H4 (cell line): ENCODE data around the gene SAMSN1. TPM values are rescaled to one million over a fixed set of nuclear protein-coding genes. Genes with fewer than 3 reads are reported as not detected.
"Not testable (repeated sequence)": the region's sequence is repeated elsewhere in the genome, so short reads cannot be mapped to it uniquely, and the experiment has no call there.

Experiments used
- DNase-seq: peaks from one replicate; pipeline ENCODE4 v3.0.0-alpha.2; 2015; ENCODE audit warnings: low spot score
- total RNA-seq: library from RNA; depleted of rRNA; stranded (reverse); fragments of >200 nt; shearing (Covaris generic); gene quantifications from 2 replicates; pipeline ENCODE4 v1.2.3, GENCODE V29; 2014

The SAMSN1 gene
- total RNA-seq, 1 experiment from 2014 or later = 0.58 TPM

DNA sequence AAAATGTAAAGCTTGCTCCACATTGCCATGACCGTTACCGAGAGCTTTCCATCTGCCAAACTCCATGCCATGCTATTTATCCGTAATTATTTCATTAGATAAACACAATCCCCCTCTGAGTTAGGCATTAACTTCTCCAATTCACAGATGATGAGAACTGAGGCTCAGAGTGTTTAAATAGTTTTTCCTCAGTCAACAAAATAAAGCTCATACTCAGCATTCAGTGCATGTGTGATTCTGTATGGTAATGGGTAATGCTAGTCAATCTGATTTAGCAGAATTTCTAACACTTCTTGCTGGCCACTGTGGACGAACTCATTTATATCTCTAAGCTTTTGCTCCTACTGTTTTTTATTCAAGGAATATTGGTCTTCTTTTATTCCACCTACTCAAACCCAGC lies 17.3 kb downstream of the SAMSN1 start:
- DNase-seq = no peak

DNA sequence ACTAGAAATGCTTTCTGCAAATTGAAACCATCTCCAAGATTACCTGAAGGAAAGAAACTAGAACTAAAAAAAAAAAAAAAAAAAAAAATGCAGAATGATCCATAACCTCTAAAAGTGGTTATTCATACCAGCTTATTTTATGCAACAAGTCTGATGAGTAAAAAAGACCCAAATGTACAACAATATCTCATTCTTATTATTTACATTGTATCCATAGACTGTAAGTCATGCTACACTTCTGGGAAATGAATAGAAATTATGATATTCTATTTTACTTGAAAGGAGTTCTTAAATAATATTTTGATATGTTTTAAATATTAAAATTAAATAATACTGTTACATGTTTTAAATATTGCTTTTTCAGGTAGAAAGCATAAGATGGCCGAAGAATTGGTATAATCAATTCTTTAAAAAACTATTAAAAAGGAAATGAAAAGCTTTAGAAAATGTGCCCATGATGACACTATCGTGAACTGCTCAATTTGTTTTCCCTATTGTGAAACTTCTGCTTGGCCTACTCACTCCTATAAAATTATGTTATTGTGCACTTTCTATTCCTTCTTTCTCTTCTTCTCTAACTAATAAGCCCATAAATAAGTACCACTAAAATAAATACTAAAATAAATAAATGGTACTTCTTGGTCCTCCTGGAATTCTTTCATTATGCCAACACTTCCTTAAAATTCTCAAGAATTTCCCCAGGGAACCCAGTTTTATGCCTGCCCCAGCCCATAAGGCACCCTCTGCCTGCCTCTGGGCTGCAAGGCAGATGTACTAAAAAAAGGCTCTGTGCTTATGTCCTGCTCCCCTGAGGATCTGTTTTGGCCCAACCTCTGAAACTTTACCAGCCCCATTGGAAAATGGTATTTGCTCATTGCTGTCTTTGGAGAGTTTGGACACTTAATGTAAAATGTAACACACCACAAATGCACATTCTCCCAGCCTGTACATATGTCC lies 18.1 kb downstream of the SAMSN1 start:
- no peak for DNase-seq

DNA sequence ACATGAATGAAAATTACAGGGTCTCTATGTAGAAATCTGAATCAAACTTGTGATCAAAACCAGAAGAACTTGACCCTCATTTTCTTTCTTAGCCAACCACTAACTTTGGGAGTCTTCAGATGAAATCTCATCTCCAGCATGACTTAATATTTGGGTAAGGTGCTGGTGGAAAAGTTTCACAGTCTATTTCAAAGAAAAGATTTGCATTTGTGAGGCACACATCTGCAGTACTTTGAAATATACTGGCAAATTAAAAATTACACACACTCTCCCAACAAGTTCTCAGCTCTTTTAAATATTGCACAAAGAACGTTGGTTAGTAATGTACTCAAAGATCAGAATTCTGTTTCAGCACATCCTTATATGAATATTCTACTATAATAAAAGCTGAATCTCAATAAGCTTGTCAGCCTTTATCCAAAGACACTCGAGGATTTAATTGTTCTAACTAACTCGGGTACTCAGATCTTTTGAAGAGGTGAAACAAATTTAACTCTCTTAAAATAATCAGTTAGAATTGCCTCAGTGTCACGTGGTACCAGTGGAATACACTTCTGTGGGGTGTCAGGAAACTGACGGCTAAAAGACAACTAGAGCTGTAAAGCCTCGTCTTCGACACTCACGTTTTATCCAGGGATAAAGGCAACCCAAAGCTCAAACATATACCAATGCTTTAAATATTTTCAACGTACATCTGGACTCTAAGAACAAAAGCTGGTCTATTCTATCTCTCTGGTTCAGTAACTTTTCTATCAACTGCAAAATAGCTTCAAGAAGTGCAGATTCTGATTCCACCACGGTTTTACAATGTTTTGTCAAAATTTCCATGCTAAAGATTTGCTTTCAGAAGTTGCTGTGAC lies 19.0 kb downstream of the SAMSN1 start:
- no peak for DNase-seq

DNA sequence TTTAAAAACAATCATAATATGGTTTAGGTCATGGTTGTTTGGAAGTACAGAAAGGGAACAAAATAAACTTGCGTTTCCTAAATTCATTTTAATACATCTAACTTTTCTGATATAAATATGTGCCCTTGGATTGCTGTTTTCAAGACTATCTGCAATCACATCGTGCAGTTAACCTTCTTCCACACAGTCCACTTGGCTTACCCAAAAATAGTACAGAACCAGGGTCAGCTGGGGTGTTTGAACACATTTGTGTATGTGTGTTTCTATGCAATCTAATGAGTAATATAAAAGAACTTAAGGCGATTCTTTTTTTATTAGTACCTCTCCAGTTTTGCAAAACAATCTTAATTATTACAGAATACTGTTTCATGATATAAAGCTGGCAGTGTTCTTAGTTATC lies 19.9 kb downstream of the SAMSN1 start:
- no peak for DNase-seq

DNA sequence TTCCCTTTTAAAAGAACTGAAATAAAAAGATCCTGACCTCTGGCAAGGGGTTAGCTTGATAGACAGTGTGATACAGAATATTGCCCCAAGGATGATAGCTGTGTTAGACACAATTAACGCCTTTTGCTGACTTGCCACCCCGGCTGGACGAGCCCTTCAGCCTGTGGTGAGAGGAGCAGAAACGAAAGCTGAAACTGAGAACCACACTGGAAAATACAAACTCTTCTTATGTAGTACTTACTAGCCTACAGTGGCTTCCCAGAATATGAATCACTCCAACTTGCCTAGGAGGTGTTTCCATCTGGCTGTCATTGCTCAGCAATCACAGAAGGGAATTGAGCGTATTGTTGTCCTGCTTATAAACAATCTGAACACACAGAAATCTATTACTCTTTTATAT lies 22.9 kb downstream of the SAMSN1 start:
- peak; percentile 8 for DNase-seq

DNA sequence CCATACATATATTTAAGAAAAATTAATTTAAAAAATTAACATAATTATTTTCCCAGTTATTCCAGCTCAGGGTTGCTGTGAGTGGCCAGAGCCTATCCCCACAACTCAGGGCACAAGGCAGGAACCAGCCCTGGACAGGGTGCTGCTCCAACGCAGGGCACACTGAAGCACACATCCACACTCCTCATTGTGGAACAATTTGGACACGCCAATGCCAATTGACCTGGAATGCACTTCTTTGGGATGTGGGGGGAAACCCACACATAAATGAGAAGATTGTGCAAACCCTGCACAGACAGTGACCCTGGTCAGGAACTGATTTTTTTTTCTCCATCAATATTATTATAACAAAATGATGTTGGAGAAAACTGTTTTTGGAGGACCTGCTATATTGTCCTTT lies 23.4 kb downstream of the SAMSN1 start:
- DNase-seq = no peak

DNA sequence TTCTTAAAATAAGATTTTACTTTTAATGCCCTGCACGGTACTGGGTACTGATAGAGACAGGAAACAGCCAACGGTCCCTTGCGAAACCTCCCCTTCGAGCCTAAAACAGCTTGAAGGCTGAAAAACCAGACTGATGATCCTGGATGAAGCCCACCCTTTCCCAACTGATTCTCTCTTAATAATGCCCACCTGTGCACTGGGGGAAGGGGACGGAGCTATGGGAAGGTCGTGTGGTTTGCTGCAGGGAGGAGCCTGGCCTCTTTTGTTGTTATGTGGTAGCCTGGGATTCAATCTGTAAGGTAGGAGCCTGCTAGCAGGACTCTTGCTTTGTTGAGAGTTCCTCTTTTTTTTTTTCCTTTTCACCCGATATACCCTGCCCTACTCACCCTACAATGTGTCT lies 25.6 kb downstream of the SAMSN1 start:
- no peak for DNase-seq

DNA sequence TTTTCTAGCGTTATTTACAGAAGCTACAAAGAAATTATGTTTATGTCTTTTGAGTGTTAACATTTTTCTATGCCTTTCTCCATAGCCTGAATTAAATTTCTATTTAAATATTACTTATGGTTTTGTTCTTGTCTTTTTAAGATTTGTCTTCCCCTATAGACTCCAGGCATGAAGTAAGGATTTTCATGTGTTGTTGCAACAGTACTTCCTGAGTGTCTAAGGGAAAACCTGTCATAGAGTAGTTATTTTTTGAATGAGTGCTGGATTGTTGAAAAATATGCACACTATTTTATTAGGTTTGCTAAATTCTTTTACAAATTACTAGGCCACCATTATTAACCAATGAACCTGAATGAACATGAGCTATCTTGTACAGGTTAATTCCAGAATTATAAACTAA lies 27.1 kb downstream of the SAMSN1 start:
- DNase-seq = no peak

DNA sequence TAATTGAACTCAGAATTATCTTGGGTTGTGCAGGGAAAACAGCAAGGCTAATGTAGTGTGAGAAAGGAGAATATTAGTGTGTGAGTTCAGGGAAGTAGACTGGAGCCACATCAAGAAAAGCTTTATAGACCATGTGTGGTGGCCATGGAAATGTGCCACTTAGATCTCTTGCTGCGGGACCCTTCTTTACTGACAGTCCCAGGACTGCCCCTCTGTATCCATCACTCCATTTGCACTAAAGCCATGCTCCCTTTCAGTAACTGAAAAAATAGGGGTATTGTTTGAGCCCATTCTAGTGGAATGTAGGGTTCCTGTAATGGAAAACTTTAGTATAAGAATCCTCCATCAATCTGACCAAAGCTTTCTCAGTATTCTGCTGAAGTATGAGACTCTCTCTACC lies 32.3 kb downstream of the SAMSN1 start:
- DNase-seq = no peak

DNA sequence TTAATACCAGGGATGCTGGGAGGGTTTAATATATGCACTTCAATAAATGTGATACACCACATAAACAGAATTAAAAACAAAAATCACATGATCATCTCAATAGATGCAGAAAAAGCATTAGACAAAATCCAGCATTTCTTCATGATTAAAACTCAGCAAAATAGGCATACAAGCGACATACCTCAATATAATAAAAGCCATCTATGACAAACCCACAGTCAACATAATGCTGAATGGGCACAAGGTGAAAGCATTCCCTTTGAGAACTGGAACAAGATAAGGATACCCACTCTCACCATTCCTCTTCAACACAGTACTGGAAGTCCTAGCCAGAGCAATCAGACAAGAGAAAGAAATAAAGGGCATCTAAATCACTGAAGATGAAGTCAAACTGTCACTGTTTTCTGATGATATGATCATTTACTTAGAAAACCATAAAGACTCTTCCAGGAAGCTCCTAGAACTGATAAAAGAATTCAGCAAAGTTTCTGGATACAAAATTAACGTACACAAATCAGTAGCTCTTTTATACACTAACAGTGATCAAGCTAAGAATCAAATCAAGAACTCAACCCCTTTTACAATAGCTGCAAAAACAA lies 39.2 kb downstream of the SAMSN1 start:
- DNase-seq = not testable (repeated sequence)

DNA sequence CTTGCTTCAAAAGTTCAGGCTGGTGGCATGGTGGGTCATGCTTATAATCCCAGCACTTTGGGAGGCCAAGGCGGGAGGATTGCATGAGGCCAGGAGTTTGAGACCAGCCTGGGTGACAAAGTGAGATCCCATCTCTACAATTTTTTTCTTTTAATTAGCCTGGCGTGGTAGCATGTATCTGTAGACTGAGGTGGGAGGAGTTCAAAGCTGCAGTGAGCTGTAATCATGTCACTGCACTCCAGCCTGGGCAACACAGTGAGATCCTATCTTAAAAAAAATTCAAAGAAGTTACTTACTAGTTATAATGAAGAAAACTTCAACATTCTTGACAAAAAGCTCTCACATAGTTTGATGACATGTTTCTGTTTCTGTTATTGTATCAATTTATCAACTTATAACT lies 45.2 kb downstream of the SAMSN1 start:
- no peak for DNase-seq

DNA sequence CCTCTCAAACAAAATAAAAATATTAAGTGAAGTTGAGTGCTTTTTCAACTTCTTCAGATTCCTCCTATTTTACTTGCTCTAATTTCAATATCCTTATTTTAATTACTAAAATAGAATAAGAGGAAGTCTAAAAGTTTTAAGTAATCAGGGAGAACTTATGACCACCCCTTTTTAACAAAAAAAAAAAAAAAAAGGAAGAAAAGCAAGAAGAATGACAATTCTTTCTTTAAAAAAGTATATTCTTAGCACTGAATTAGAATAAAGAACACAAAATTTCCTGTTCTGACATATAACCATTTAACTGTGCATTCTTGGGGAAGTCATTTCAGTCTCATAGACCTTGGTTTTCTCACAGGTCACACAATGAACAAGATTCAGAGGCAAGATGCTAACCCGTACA lies 46.8 kb downstream of the SAMSN1 start:
- DNase-seq = no peak

DNA sequence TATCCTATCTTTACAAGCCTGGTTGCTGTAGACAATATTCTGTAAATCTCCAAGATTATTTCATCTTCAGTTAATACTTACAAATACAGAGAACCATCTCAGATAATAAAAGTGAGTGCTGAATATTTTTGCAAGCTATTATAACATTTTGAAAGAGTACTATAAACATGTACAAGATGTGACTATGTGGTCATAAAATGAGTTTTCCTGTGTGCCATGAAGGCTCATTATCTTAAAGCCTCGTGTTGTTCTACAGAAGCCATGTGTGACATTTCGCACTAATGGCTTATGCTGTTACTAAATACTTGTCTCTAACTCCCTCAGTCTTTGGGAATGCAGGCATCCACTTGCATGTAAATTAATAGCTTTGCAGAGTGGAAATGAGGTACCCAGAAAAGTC lies 48.3 kb downstream of the SAMSN1 start:
- DNase-seq = no peak

DNA sequence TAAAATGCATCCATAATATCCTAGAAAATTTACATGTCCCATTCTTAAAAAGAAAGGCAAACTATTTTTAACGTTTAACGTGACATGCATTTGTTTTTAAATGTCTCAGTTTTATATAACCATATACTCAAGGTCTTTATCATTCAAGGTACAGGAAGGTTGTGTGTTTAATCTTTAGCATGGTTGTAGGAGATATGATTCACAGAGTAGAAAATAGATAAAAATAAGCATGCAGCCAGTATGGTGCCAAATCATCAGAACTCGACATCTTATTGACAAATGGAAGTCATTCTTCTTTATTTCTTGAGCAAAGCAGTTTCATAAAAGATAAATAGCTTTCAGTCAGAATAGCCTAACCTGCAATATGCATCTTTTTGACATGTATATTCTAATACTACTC lies 51.0 kb downstream of the SAMSN1 start:
- DNase-seq = no peak

DNA sequence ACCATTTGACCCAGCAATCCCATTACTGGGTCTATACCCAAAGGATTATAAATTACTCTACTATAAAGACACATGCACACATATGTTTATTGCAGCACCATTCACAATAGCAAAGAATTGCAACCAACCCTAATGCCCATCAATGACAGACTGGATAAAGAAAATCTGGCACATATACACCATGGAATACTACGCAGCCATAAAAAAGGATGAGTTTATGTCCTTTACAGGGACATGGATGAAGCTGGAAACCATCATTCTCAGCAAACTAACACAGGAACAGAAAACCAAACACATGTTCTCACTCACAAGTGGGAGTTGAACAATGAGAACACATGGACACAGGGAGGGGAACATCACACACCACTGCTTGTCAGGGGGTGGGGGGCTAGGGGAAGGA lies 51.9 kb downstream of the SAMSN1 start:
- DNase-seq = not testable (repeated sequence)

DNA sequence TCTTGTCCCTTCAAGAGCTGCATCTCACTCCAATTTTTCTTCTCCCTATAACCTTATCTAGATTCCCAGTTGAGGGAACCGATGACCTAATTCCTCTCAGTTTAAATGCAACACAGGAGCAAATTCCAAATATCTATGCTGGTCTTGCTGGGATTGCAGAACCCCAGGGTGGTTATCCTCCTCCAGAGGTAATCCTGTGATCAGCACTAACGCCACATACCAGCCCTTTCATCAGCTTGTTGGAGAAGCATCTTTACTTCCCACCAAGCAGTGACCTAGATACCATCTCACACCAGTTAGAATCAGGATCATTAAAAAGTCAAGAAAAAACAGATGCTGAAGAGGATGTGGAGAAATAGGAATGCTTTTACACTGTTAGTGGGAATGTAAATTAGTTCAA lies 52.4 kb downstream of the SAMSN1 start:
- DNase-seq = no peak

DNA sequence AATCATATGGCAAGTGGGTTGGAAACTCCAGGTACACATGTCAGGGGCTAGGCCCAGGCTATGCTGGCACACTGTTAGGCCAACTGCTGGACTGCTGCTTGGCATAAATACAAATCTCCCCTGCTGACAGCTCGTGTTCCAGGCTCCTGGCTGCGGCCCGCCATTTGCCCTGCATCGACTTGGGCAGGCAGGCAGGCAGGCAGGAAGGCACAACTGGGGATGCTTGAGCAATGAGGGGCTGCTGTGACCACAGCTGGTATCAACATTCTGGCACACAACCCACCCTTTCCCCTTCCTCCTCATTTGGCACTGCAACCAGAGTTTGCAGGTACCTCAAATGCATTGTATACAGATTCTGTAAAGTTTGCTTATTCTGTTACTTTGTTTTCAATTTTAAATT lies 53.2 kb downstream of the SAMSN1 start:
- no peak for DNase-seq

DNA sequence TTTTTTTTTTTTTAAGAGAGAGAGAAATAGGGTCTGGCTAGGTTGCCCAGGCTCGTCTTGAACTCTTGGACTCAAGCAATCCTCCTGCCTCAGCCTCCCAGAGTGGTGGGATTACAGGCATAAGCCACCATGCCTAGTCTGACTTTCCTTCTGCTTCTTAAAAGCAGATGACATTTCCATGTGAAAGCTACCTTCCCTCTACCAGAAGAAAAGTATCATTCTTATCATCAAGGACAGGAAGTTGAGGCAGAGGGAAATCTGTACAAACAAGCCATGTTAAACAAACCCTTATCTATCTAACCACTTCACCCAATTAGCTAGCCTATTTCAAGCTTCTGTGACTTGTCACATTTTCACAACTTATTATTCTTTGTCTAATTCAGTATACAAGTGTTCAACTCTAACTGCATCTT lies 54.8 kb downstream of the SAMSN1 start:
- DNase-seq = no peak

DNA sequence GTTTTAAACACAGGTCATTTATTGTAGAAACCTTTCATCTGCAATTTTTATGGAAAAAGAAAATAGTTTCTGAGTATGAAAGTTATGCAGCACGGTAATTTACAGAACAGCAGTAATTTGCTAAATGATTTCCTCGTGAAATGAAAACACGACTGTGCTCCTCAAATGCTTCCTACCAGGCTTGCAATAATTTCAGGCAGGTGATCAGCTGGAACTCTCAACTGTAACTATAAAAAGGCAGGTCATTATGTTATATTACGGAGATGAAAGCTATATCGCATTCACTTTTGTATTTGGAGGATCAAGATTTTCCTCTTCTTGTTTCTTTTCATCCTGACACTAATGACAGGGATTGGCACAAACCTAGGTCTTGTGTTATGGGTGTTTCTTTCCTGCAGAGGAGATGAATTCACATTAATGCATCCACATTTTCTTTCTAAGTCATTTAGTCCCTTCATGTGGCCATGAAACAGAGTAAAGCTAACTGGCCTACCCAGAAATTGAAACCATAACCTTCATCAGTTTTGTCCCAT lies 57.4 kb downstream of the SAMSN1 start:
- DNase-seq = no peak

DNA sequence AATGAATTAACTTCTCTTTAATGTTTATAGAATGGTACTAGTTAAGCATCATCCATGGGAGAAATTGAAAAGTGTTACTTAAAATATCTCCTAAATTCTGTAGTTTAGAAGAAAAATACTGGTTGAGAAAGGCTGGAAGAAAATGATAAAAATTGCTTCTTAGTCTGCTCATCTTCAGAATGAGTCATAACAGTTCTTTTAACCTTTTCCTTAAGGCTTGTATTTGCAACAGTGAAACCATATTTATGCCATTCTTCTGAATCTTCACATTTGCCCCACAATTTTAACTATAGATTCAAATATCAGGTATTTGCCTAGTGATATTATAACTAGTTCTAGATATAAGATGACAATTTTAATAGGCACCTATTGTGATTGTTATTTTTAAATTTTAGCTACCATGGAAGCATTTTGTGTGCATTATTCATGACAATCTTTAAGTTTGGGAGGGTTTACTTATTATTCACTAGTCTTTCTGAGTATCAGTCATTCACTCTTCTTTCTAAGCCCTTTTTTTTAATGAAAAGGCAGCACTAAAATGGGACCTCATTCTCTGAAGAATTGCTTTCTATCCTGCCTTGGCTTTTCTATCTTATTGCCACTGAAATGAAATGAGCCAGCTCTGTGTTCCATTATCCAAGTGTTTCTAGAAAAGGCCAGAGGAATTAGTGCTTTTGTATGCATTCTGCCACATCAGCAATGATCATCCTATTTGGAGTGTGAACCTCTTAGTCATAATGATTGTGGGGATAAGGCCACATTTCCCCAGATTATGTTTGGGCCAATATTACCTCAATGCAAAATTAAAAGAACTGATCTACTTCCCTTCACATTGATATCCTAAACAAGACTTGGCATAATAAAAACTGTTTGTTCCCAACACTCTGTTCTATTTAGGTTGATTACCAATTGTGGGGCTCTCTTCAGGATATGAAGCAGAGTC lies 58.4 kb downstream of the SAMSN1 start:
- no peak for DNase-seq

DNA sequence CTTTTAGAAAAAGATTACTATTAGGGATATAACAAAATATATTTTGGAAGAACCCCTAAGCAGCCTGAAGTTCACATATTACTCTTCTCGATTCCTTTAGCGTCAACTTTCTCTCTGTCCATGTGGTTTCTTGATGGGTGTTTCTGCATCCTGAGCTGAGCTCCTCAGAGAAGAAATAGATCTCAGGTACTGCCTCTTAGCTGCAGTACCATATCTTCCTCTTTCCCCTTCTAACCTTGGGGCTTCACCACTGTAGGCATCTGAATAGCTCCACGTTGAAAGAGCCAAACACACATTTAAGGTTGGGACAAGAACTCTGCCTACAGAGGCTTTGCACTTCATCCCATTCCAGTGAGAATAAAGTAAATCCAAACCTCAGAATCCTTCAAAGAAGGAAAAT lies 59.2 kb downstream of the SAMSN1 start:
- DNase-seq = no peak
